Right lung (tissue), 5 donors: Measurements from ENCODE around the gene HCFC2. TPM values are rescaled to one million over a fixed set of nuclear protein-coding genes. Genes with fewer than 3 reads are reported as not detected.

Experiments
- DNase-seq, 2 donors: peaks; one replicate each; pipeline ENCODE4 v3.0.0-alpha.2; 2013
- polyA plus RNA-seq, 5 donors: library from polyadenylated mRNA; unstranded; fragments of 120-200 nt; gene quantifications; one replicate each; pipeline versions ENCODE4 v1.2.1 to v1.2.3, GENCODE V29; 2013; ENCODE audit warnings: inconsistent platforms in 1 of 5, low replicate concordance in 1 of 5; ENCODE audit not compliant: insufficient read length in 5 of 5, insufficient read depth in 1 of 5

The HCFC2 gene
- polyA plus RNA-seq, 5 donors, result 17.1 to 29.2 (median 23.0) TPM

GRCh38 chr12:104055686-104056388 lies 8.5 kb upstream of the HCFC2 start:
- peak; percentile 23 to 53 for DNase-seq

- peak in 1 of 2 donors; percentile 19 for DNase-seq
Observed at GRCh38 chr12:104056419-104056972, 7.8 kb upstream of the HCFC2 start.

- no peak for DNase-seq
Observed at GRCh38 chr12:104057771-104058197, 6.5 kb upstream of the HCFC2 start.

GRCh38 chr12:104058802-104059201 lies 5.5 kb upstream of the HCFC2 start:
- DNase-seq, result no peak

- DNase-seq, result no peak
Observed at GRCh38 chr12:104059963-104060362, 4.4 kb upstream of the HCFC2 start.

- DNase-seq, result no peak
Observed at GRCh38 chr12:104060791-104061190, 3.5 kb upstream of the HCFC2 start.

- DNase-seq, result peak in 1 of 2 donors; percentile 15
Observed at GRCh38 chr12:104063712-104064030, 660 bp upstream of the HCFC2 start.

GRCh38 chr12:104064842-104065427 lies 604 bp downstream of the HCFC2 start:
- DNase-seq, result no peak

GRCh38 chr12:104072099-104072498 lies 7.8 kb downstream of the HCFC2 start:
- DNase-seq, result no peak

GRCh38 chr12:104073699-104074098 lies 9.4 kb downstream of the HCFC2 start:
- DNase-seq, result no peak

- DNase-seq, result no peak
Observed at GRCh38 chr12:104079024-104079423, 14.7 kb downstream of the HCFC2 start.

- no peak for DNase-seq
Observed at GRCh38 chr12:104080764-104081163, 16.4 kb downstream of the HCFC2 start.

GRCh38 chr12:104083769-104084475 lies 19.6 kb downstream of the HCFC2 start:
- no peak for DNase-seq

- DNase-seq, result no peak
Observed at GRCh38 chr12:104090685-104091084, 26.4 kb downstream of the HCFC2 start.

GRCh38 chr12:104091136-104091535 lies 26.8 kb downstream of the HCFC2 start:
- DNase-seq, result no peak

- no peak for DNase-seq
Observed at GRCh38 chr12:104094284-104094683, 30.0 kb downstream of the HCFC2 start.

- no peak for DNase-seq
Observed at GRCh38 chr12:104095289-104095688, 31.0 kb downstream of the HCFC2 start.

- DNase-seq, result no peak
Observed at GRCh38 chr12:104097954-104098353, 33.6 kb downstream of the HCFC2 start.

- no peak for DNase-seq
Observed at GRCh38 chr12:104105461-104105860, 41.1 kb downstream of the HCFC2 start.

GRCh38 chr12:104106965-104107364 lies 42.6 kb downstream of the HCFC2 start:
- no peak for DNase-seq

GRCh38 chr12:104108755-104109445 lies 44.6 kb downstream of the HCFC2 start:
- peak; percentile 51 to 75 for DNase-seq
